Measurements from ENCODE around the gene C3orf49. TPM values are rescaled to one million over a fixed set of nuclear protein-coding genes. Genes with fewer than 3 reads are reported as not detected.

Gene C3orf49
- total and polyA plus RNA-seq, 2 donors = not detected

GRCh38 chr3:63818282-63819150 is 583 bp upstream of the C3orf49 start:
- Histone ChIP-seq H3K4me1 (ENCODE audit: insufficient read depth) (no peaks in the 10 kb centered on the region), H3K27ac (ENCODE audit: low read depth) (no peak overlapping the region), H3K4me3 (ENCODE audit: low read depth, low read length) (no peak overlapping the region), H3K36me3 (ENCODE audit: insufficient read depth) (no peaks in the 10 kb centered on the region)
- 23% methylated on average over 10 of the region's 10 CpGs for WGBS
- peak; percentile 23 for DNase-seq (ENCODE audit: extremely low spot score)

GRCh38 chr3:63824309-63824708 is 5.2 kb downstream of the C3orf49 start:
- Histone ChIP-seq H3K36me3 (ENCODE audit: insufficient read depth) (peaks cover 2% of the 10 kb centered on the region), H3K4me1 (ENCODE audit: insufficient read depth) (no peaks in the 10 kb centered on the region), H3K4me3 (ENCODE audit: low read depth, low read length) (no peak overlapping the region), H3K27ac (ENCODE audit: low read depth) (no peak overlapping the region)
- WGBS = 80% methylated on average over 4 of the region's 4 CpGs
- no peak for DNase-seq (ENCODE audit: extremely low spot score)

- WGBS = 93% methylated on average over 6 of the region's 6 CpGs
- no peaks in the 10 kb centered on the region for H3K4me1 ChIP-seq (ENCODE audit: insufficient read depth)
- H3K4me3 ChIP-seq (ENCODE audit: low read depth, low read length) = no peak overlapping the region
- H3K36me3 ChIP-seq (ENCODE audit: insufficient read depth) = peaks cover 2% of the 10 kb centered on the region
- no peak for DNase-seq (ENCODE audit: extremely low spot score)
- H3K27ac ChIP-seq (ENCODE audit: low read depth) = no peak overlapping the region
These were observed 11.4 kb downstream of the C3orf49 start for GRCh38 chr3:63830526-63830925.

- H3K36me3 ChIP-seq (ENCODE audit: insufficient read depth) = no peaks in the 10 kb centered on the region
- DNase-seq (ENCODE audit: extremely low spot score) = no peak
- H3K27ac ChIP-seq (ENCODE audit: low read depth) = no peak overlapping the region
- H3K4me1 ChIP-seq (ENCODE audit: insufficient read depth) = no peaks in the 10 kb centered on the region
- no peak overlapping the region for H3K4me3 ChIP-seq (ENCODE audit: low read depth, low read length)
- WGBS = 90% methylated on average over 6 of the region's 6 CpGs
These were observed 13.3 kb downstream of the C3orf49 start for GRCh38 chr3:63832395-63832794.

GRCh38 chr3:63841704-63842103 is 22.6 kb downstream of the C3orf49 start:
- Histone ChIP-seq H3K4me3 (ENCODE audit: low read depth, low read length) (no peak overlapping the region), H3K4me1 (ENCODE audit: insufficient read depth) (no peaks in the 10 kb centered on the region), H3K27ac (ENCODE audit: low read depth) (no peak overlapping the region), H3K36me3 (ENCODE audit: insufficient read depth) (no peaks in the 10 kb centered on the region)
- 0% methylated on average over 1 of the region's 1 CpG for WGBS
- no peak for DNase-seq (ENCODE audit: extremely low spot score)

- no peaks in the 10 kb centered on the region for H3K4me1 ChIP-seq (ENCODE audit: insufficient read depth)
- H3K4me3 ChIP-seq (ENCODE audit: low read depth, low read length) = no peak overlapping the region
- DNase-seq (ENCODE audit: extremely low spot score) = no peak
- no peaks in the 10 kb centered on the region for H3K36me3 ChIP-seq (ENCODE audit: insufficient read depth)
- H3K27ac ChIP-seq (ENCODE audit: low read depth) = no peak overlapping the region
These were observed 23.0 kb downstream of the C3orf49 start for GRCh38 chr3:63842127-63842526.

- 77% methylated on average over 4 of the region's 4 CpGs for WGBS
- H3K36me3 ChIP-seq (ENCODE audit: insufficient read depth) = no peaks in the 10 kb centered on the region
- H3K4me3 ChIP-seq (ENCODE audit: low read depth, low read length) = no peak overlapping the region
- no peaks in the 10 kb centered on the region for H3K4me1 ChIP-seq (ENCODE audit: insufficient read depth)
- no peak for DNase-seq (ENCODE audit: extremely low spot score)
- no peak overlapping the region for H3K27ac ChIP-seq (ENCODE audit: low read depth)
These were observed 26.1 kb downstream of the C3orf49 start for GRCh38 chr3:63845215-63845614.

DNA sequence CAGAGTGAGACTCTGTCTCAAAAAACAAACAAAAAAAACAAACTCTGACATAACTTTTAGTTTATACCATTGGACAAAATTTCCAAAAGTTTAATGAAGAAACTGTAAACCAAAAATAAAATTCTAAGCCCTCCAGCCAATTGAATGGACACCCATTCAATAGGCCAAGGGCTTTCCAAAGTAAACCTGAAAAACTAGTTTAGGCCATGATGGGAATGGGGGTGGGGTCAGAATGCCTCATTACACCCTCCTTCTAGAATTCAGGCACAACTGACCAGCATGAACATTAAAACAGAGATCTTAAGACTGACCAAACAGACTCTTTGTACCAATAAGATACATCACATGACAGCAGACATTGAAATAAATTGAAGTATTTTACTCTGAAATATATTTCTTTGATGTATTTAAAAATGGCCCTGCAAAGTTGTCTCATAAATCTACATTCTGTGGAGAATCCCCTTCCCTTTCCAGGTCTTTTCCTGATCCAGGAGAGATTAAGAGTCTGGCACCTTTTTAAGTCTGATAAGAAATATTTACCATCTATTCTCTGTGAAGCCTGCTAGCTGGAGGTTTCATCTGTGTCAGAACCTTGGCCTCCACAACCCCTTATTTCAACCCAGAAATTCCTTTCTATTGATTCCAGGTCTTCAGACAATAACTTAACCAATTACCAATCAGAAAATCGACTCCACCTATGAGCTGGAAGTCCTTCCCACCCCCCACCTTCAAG is 28.8 kb downstream of the C3orf49 start:
- H3K27ac ChIP-seq (ENCODE audit: low read depth) = no peak overlapping the region
- no peak for DNase-seq (ENCODE audit: extremely low spot score)
- no peaks in the 10 kb centered on the region for H3K36me3 ChIP-seq (ENCODE audit: insufficient read depth)
- no peak overlapping the region for H3K4me3 ChIP-seq (ENCODE audit: low read depth, low read length)
- WGBS = 59% methylated on average over 1 of the region's 1 CpG
- H3K4me1 ChIP-seq (ENCODE audit: insufficient read depth) = no peaks in the 10 kb centered on the region

DNA sequence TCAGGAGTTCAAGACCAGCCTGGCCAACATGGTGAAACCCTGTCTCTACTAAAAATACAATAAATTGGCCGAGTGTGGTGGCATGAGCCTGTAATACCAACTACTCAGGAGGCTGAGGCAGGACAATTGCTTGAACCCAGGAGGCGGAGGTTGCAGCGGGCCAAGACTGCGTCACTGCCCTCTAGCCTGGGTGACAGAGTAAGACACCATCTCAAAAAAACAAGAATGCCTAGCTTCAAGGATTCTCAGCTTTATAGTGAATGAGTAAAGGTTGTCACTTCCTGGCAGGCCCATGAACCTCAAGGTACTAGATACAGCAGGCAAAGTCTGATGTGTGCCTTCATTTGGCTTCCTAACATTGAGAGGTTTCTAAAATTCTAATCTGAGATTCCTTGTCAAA is 30.1 kb downstream of the C3orf49 start:
- Histone ChIP-seq H3K27ac (ENCODE audit: low read depth) (no peak overlapping the region), H3K4me3 (ENCODE audit: low read depth, low read length) (no peak overlapping the region), H3K36me3 (ENCODE audit: insufficient read depth) (no peaks in the 10 kb centered on the region), H3K4me1 (ENCODE audit: insufficient read depth) (no peaks in the 10 kb centered on the region)
- WGBS = 96% methylated on average over 4 of the region's 4 CpGs
- DNase-seq (ENCODE audit: extremely low spot score) = no peak

DNA sequence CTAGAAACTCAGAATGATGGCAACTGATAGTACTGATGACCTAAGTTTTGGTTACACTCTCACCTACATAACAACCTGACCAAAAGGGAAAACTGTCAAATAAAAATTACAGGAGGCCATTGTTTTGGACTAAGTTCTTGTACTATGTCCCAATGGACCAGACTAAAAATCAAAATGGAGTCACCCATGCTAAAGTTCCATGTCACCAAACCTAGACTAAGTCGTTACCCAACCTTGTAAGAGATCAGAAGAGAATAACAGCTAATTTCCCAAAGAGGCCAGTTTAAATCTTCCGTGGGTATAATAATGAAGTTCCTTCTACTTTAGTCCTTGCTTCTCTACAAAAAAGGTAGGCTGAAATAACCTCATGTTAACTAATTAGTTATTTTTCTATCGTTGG is 32.2 kb downstream of the C3orf49 start:
- no peak overlapping the region for H3K27ac ChIP-seq (ENCODE audit: low read depth)
- no peaks in the 10 kb centered on the region for H3K4me1 ChIP-seq (ENCODE audit: insufficient read depth)
- WGBS = 97% methylated on average over 3 of the region's 3 CpGs
- no peak overlapping the region for H3K4me3 ChIP-seq (ENCODE audit: low read depth, low read length)
- no peak for DNase-seq (ENCODE audit: extremely low spot score)
- H3K36me3 ChIP-seq (ENCODE audit: insufficient read depth) = no peaks in the 10 kb centered on the region

DNA sequence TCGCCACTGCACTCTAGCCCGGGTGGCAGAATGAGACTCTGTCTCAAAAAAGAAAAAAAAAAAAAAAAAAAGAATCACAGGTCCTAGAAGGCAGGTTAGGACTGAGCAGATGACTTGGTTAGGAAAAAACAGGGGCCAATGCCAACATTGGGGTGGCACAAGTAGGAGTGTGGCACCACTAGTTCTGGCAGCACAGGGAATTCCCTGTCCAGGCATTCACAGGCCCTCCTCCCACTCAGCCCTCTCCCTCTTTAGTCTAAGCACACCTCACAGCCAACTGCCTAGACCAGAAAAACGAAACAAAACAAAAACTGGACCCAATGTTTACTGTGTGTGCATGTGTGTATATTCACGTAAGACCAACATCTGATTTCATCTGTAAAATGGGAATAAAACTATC is 34.0 kb downstream of the C3orf49 start:
- H3K4me1 ChIP-seq (ENCODE audit: insufficient read depth) = no peaks in the 10 kb centered on the region
- 94% methylated on average over 4 of the region's 4 CpGs for WGBS
- no peak for DNase-seq (ENCODE audit: extremely low spot score)

DNA sequence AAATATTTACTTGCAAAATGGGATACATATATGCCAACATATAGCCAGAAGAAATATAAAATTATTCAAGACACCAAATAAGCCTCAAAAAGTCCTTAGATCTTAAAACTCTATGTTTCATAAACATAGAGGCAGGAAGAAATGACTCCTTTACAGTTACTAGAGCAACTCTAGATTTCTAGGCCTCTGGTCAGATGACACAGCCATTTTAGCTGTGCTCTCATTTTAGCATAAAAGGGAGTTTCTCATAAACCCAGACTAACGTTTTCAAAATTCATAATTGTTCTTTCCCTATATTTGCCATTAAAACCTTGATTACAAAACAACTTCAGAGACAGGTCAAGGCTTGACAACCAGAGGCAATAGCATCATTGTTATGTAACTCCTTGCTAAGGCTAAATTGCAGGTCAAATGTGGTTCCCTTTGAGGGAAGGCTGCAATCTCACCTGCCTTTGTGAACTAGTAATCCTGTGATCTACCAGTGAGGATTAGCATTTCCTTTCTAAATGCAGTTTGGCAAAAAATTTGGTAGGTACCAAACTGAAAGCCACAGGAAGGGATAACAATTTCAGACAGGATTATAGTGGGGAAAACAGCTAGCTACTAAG is 36.3 kb downstream of the C3orf49 start:
- H3K4me3 ChIP-seq (ENCODE audit: low read depth, low read length) = no peak overlapping the region
- no peak overlapping the region for H3K27ac ChIP-seq (ENCODE audit: low read depth)

More for the DNA sequence above, 34.0 kb downstream of the C3orf49 start:
- Histone ChIP-seq H3K27ac (ENCODE audit: low read depth) (no peak overlapping the region), H3K36me3 (ENCODE audit: insufficient read depth) (no peaks in the 10 kb centered on the region), H3K4me3 (ENCODE audit: low read depth, low read length) (no peak overlapping the region)

DNA sequence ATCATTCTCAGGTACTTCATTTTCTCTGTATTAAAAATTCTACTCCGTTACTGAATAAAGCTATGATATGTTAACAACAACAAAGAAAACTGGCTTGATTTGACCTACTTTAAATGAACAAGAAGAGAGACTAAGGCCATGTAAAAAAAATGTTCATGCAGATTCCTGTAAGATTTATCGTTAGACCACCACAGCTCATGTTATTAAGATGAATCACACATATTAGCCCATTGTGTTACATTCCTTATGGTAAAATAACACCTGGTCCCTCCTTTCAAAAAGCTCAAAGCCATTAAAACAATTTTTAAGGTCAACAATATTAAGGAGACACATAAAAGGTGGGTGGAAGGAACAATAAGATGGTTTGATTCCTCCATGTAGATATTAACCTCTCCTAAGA is 38.2 kb downstream of the C3orf49 start:
- no peak overlapping the region for H3K27ac ChIP-seq (ENCODE audit: low read depth)
- 92% methylated on average over 2 of the region's 2 CpGs for WGBS
- no peaks in the 10 kb centered on the region for H3K4me1 ChIP-seq (ENCODE audit: insufficient read depth)
- H3K4me3 ChIP-seq (ENCODE audit: low read depth, low read length) = no peak overlapping the region
- H3K36me3 ChIP-seq (ENCODE audit: insufficient read depth) = no peaks in the 10 kb centered on the region
- DNase-seq (ENCODE audit: extremely low spot score) = no peak

More for the DNA sequence above, 36.3 kb downstream of the C3orf49 start:
- WGBS = 33% methylated on average over 1 of the region's 1 CpG
- DNase-seq (ENCODE audit: extremely low spot score) = no peak
- H3K4me1 ChIP-seq (ENCODE audit: insufficient read depth) = no peaks in the 10 kb centered on the region
- H3K36me3 ChIP-seq (ENCODE audit: insufficient read depth) = no peaks in the 10 kb centered on the region

DNA sequence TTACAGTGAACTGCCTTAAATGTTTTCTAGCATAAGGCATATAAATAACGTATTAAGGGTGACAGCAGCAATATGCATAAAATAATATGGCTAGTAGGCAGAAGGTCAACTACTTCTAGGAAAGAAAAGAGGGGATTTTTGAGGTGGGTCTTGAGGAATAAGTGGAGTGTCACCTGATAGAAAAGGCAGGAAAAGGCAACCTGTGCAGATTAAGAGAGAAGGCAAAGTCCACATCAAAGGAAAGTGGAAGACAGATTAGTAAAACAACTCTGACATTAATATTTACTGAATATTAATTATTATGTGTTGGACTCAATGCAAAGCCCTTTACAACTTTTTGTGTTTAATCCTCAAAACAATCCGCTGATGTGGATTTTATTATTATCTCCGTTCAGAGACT is 41.7 kb downstream of the C3orf49 start:
- Histone ChIP-seq H3K4me1 (ENCODE audit: insufficient read depth) (no peaks in the 10 kb centered on the region), H3K36me3 (ENCODE audit: insufficient read depth) (no peaks in the 10 kb centered on the region), H3K4me3 (ENCODE audit: low read depth, low read length) (no peak overlapping the region), H3K27ac (ENCODE audit: low read depth) (no peak overlapping the region)
- 88% methylated on average over 3 of the region's 3 CpGs for WGBS
- no peak for DNase-seq (ENCODE audit: extremely low spot score)

All from urinary bladder (tissue), 4 donors.